GM18858 (cell line): ENCODE measurements around the gene DCAF11.

Source experiments
- ATAC-seq: cut with Tn5 transposase; IDR thresholded peaks from one replicate; pipeline ENCODE4 v1.9.1; 2021; ENCODE audit not compliant: unreplicated experiment

The DCAF11 gene

GRCh38 chr14:24116128-24116814, 1.7 kb downstream of the DCAF11 start:
- no peak for ATAC-seq

- ATAC-seq = no peak
Measured at GRCh38 chr14:24117179-24117578, 2.6 kb downstream of the DCAF11 start.

GRCh38 chr14:24119691-24120090, 5.1 kb downstream of the DCAF11 start:
- ATAC-seq = no peak

GRCh38 chr14:24121210-24121609, 6.6 kb downstream of the DCAF11 start:
- no peak for ATAC-seq

GRCh38 chr14:24122416-24122815, 7.8 kb downstream of the DCAF11 start:
- ATAC-seq = no peak

- ATAC-seq = no peak
Measured at GRCh38 chr14:24122898-24123297, 8.3 kb downstream of the DCAF11 start.

GRCh38 chr14:24123424-24124417, 9.1 kb downstream of the DCAF11 start:
- peak; percentile 44 for ATAC-seq

- ATAC-seq = no peak
Measured at GRCh38 chr14:24126939-24127338, 12.4 kb downstream of the DCAF11 start.

GRCh38 chr14:24127673-24128072, 13.1 kb downstream of the DCAF11 start:
- no peak for ATAC-seq

GRCh38 chr14:24129410-24129998, 14.9 kb downstream of the DCAF11 start:
- no peak for ATAC-seq

- ATAC-seq = no peak
Measured at GRCh38 chr14:24130380-24130716, 15.8 kb downstream of the DCAF11 start, which contains the start of gene FITM1. FITM1 (plus strand) TSS chr14:24130659; CDS start chr14:24131564, 905 bp downstream.

GRCh38 chr14:24130717-24131548, 16.4 kb downstream of the DCAF11 start:
- no peak for ATAC-seq

- ATAC-seq = no peak
Measured at GRCh38 chr14:24131549-24131966, 17.0 kb downstream of the DCAF11 start.

- ATAC-seq = no peak
Measured at GRCh38 chr14:24132061-24132685, 17.6 kb downstream of the DCAF11 start.

GRCh38 chr14:24132976-24133375, 18.4 kb downstream of the DCAF11 start:
- ATAC-seq = no peak

- no peak for ATAC-seq
Measured at GRCh38 chr14:24133735-24134134, 19.2 kb downstream of the DCAF11 start.

- ATAC-seq = no peak
Measured at GRCh38 chr14:24135584-24135833, 20.9 kb downstream of the DCAF11 start.

GRCh38 chr14:24135834-24136683, 21.5 kb downstream of the DCAF11 start, which contains the start of gene PSME1:
PSME1 (plus strand) TSS chr14:24136194; CDS start chr14:24136263, 69 bp downstream.
- peak; percentile 66 for ATAC-seq

GRCh38 chr14:24136684-24137528, 22.3 kb downstream of the DCAF11 start:
- ATAC-seq = no peak
